Stimulated activated CD8-positive, alpha-beta memory T cell treated with anti-CD3 and anti-CD28 coated beads, Interleukin-7, amount 100 ng/mL, for 24 hours (primary cell): Measurements from ENCODE around the gene HAS3.
A peak's percentile ranks its signal among the peaks of the same experiment; 100 is the strongest.
"Not testable (repeated sequence)": the region's sequence is repeated elsewhere in the genome, so short reads cannot be mapped to it uniquely, and the experiment has no call there.

Experiments used
- DNase-seq: peaks from one replicate; pipeline ENCODE4 v3.0.0-alpha.2; 2020; ENCODE audit warnings: low read depth

The HAS3 gene

DNA sequence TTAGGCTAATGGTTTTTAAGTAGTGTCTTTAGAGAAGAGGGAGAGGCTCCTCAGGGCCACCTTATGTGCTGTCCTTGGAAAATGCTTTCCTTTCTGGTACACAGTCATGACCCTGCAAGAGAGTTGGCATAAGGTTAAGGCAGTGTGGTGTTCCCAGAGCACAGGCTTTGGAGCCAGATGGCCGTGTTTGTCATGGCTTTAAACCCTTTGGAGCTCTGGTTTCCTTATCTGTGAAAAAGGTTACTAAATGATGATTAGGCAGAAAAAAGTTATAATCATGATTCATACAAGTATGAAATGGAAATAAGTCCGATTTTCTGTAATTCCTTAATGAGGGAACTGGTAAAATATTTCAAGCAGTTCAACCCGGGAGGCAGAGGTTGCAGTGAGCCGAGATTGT is 40.2 kb downstream of the HAS3 start:
- no peak for DNase-seq

DNA sequence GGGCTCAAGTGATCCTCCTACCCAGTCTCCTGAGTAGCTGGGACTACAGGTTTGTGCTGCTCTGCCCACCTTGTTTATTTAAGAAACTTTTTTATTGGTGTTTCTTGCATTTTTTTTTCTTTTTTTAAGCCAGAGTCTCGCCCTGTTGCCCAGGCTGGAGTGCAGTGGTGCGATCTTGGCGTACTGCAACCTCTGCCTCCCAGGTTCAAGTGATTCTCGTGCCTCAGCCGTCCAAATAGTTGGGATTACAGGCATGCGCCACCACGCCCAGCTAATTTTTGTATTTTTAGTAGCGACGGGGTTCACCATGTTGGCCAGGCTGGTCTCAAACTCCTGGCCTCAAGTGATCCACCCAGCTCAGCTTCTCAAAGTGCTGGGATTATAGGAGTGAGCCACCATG is 44.2 kb downstream of the HAS3 start:
- not testable (repeated sequence) for DNase-seq

DNA sequence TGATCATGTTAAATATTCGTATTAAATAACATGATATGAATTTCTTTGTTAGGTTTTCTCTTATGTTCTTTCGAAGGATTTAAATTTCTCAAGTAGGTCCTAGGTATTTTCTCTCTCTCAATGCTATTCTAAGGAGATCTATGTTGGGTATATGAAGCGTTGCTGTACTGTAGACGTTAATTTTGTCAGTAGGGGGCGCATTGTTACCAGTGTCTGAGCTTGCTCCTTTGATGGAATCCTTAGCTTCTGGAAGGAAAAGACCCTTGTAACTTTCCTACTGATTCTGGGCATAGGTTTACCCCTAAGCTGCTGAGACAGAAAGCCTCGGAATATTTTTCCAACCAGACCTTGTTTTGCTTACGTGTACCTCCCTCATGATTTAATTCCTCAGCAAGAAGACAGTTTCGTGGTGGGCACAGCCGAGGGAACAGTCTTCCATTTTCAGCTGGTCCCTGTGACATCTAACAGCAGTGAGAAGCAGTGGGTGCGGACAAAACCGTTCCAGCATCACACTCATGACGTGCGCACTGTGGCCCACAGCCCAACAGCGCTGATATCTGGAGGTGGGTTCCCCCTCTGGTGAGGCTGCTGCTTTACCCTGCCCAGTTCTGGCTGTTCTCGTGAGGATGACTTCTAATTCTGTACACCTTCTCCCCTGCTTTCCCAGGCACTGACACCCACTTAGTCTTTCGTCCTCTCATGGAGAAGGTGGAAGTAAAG is 44.9 kb downstream of the HAS3 start:
- DNase-seq, result no peak

DNA sequence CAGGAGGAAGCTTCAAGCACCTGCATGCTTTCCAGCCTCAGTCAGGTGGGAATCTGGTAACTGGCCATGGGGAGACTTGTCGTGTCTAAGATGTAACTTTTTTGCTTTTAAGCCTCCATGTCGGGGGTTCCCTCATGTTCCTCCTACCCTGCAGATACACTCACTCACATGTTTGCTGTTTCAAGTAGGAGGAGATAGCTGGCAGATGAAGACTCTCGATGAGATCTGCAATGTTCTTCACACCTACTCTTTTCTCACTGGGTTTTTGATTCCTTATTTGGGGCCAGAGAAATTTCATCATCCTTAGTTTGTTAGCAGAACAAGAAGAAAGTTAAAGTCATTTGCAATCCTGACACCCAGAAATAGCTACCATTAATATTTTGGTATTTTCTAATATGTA is 51.7 kb downstream of the HAS3 start:
- no peak for DNase-seq

DNA sequence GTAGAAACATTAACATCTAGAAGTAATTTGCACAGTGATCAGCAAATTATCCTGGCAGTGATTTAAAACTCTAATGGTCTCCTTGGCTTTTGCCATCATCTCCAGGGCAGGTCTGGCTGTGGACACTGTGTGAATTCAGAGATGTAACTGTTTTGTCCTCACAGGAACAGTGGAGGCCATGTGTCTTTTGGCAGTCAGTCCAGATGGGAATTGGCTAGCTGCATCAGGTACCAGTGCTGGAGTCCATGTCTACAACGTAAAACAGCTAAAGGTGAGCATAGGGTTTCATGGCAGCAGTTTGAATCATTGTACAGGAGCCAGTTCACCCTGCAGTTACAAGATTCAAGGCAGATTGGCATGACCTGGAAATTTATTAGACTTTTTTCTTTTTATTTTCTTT is 54.7 kb downstream of the HAS3 start:
- DNase-seq, result no peak

DNA sequence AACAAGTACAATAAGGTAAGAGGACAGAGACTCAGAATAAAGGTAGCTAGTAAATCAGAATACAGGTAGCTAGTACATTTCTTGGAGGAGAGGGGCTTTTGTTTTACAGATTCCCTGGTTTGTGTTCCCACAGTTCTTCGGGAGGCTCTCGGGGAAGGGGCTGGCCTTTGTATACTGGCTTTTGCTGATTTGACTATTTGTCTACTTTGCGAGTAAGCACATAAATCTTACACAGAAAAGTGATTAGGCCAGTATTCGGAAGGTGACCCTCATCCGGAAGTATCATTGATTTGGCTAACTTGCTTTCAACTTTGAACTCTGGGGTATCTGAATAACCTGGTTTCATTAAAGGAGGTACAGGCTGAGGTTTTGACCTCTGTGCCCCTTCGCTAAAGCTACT is 60.1 kb downstream of the HAS3 start:
- no peak for DNase-seq

DNA sequence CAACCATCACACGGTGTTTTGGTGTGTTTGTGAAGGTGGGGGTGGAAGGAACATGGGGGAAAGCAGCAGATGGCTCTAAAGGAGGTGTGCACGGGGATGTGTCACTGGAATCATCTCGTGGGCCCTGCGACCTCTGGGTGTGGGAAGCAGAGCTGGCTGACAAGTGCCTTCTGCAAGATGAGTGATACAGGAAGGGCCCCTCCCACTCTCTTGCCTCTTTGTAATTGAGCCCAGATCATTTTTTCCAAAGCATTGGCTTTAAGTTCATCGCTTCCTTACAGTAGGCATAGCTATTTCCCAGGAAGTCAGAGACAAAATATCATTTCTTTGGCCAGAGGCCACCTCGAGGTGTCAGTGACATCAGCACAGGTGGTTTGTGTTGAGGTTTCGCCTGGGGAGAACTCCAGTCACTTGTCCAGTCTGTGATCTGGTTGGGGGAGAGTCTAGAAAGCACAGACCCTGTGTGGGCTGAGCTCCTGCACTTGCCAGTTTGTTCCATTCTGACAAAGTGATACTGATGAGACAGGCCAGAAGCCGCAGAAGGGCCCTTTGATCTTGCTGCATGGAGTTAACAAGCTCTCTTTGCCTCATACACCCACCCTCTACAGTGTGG is 60.9 kb downstream of the HAS3 start:
- DNase-seq, result peak; percentile 41

DNA sequence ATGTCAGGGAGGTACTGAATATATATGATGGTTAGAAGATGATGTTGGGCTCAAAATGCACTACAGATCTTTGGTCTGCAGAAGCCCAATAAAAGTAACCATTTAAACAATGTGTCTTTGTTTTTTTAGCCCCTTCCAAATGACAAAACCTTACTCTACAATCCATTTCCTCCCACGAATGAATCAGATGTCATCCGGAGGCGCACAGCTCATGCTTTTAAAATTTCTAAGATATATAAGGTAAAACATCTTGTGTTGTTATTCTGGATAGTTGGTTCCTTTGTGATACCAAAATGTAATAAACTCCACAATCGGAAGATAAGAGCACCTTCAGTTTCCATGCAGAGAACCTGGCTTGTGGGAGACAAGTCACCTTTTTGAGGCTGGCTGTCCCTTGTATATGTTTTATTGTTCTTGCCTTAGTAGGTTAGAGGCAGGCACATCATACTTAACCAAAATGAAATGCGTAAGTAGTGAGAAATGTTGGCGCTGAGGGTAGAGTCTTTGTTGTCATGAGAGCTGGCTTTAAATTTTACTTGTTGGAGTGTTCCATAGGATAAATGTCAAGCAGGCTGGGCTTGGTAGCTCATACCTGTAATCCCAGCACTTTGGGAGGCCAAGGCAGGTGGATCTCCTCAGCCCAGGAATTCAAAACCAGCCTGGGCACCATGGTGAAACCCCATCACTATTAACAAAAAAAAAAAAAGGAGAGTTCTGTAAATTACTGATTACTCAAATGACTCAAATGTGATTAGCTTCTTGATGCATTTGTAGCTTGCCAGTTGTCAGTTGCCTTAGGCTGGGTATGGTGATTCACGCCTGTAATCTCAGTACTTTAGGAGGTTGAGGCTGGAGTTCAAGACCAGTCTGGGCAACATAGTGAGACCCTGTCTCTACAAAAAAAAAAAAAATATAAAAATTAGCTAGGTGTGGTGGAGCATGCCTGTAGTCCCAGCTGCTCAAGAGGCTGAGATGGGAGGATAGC is 61.8 kb downstream of the HAS3 start:
- DNase-seq, result no peak
